Effector memory CD4-positive, alpha-beta T cell (primary cell): ENCODE results near the gene MYOM1.

Experiments used
- DNase-seq, 3 donors: peaks; one replicate each; pipeline ENCODE4 v3.0.0-alpha.2; 2020
- H3K27ac ChIP-seq: 2 replicates; pipeline ENCODE4 v1.7.0; 2013; ENCODE audit warnings: mild to moderate bottlenecking, low read length, moderate library complexity; ENCODE audit not compliant: insufficient read depth, poor library complexity, severe bottlenecking
- H3K27me3 ChIP-seq: replicated peaks from 2 replicates; pipeline ENCODE4 v1.7.0; 2013; ENCODE audit warnings: mild to moderate bottlenecking, low read length; ENCODE audit not compliant: insufficient read depth, control insufficient read depth, poor library complexity, severe bottlenecking
- H3K36me3 ChIP-seq: 2 replicates; pipeline ENCODE4 v1.7.0; 2013; ENCODE audit warnings: mild to moderate bottlenecking, low read length, moderate library complexity; ENCODE audit not compliant: control insufficient read depth, insufficient read depth
- H3K4me1 ChIP-seq: 2 replicates; pipeline ENCODE4 v1.7.0; 2013; ENCODE audit warnings: low read length, mild to moderate bottlenecking; ENCODE audit not compliant: control insufficient read depth, insufficient read depth, poor library complexity, severe bottlenecking
- H3K4me3 ChIP-seq: 2 replicates; pipeline ENCODE4 v1.7.0; 2013; ENCODE audit warnings: low read length, low read depth, mild to moderate bottlenecking; ENCODE audit not compliant: insufficient read depth, poor library complexity, severe bottlenecking
- H3K9me3 ChIP-seq: 2 replicates; pipeline ENCODE4 v1.7.0; 2013; ENCODE audit warnings: mild to moderate bottlenecking, low read length, moderate library complexity; ENCODE audit not compliant: control insufficient read depth

The MYOM1 gene

DNA sequence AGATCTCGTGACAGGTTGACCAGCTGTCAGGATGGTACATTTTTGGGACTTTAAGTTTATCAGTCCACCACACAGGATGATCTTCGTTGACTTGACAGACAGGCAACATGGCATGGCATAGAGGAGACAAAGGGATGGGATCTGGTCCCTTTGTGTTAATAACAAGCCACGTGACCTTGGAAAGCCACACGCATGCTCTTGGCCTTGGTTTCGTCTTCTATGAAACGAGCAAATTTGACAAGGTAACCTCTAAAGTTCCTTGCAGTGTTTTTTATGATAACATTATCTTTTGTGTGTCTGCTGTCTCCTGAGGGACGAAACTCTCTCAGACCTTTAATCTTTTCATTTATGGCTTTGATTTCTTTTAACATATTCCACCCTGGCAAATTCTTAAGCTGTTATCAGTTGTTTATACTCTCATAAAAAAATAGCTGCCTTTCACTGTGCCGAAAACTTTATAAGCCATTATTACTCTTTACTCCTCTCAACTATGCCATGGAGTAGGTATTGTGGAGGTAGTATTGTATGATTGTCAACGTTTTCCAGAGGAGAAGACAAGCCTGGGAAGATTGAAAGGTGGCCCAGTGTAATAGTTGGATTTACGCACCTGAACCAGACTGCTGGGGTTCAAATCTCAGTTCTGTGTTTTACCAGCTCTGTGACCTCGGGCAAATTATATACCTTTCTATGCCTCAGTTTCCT lies 81.3 kb downstream of the MYOM1 start:
- Histone ChIP-seq H3K9me3 (no peaks in the 10 kb centered on the region), H3K4me3 (no peak overlapping the region), H3K36me3 (no peaks in the 10 kb centered on the region), H3K27me3 (no peaks in the 10 kb centered on the region), H3K4me1 (no peaks in the 10 kb centered on the region), H3K27ac (no peak overlapping the region)
- DNase-seq, result no peak

DNA sequence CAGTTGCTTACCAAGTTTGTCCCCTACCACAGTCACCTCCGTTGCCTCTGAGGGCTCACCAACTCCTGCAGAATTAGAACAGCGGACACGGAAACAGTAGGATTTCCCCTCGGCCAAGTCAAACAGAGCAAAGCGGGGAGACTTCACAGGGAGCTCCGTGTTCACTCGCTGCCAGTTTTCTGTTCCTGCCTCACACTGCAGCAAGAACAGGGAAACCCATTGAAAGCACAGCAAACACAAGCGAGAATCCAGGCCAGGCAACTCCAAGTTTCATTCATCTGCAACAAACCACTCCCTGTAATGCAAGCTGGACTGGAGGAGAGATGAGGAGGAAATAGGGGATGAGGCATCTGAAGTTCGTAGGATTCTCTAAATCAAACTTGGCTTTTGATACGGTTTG lies 84.2 kb downstream of the MYOM1 start:
- Histone ChIP-seq H3K27me3 (no peaks in the 10 kb centered on the region), H3K4me1 (no peaks in the 10 kb centered on the region), H3K36me3 (no peaks in the 10 kb centered on the region), H3K9me3 (no peaks in the 10 kb centered on the region), H3K27ac (no peak overlapping the region), H3K4me3 (no peak overlapping the region)
- no peak for DNase-seq

DNA sequence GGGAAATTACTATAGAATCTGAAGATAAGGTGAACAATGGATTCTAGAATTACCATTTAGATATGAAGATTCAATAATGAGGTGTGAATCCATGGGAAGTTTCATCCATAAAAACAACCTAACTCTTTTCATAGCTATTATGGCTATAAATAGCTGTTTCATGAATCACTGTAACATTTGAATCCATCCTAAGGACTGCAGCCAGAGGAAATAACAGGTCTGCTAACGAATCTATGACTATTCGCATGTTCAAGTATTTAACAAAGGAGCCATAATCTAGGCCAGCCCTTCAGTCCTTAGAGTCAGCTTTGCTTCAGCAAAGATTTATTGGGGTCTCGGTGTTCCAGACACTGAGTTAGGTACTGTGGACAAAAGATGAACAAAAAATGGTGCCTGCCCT lies 87.1 kb downstream of the MYOM1 start:
- H3K27me3 ChIP-seq, result no peaks in the 10 kb centered on the region
- H3K4me3 ChIP-seq, result no peak overlapping the region
- no peak for DNase-seq
- H3K9me3 ChIP-seq, result no peaks in the 10 kb centered on the region
- H3K36me3 ChIP-seq, result no peaks in the 10 kb centered on the region
- H3K4me1 ChIP-seq, result no peaks in the 10 kb centered on the region
- no peak overlapping the region for H3K27ac ChIP-seq

DNA sequence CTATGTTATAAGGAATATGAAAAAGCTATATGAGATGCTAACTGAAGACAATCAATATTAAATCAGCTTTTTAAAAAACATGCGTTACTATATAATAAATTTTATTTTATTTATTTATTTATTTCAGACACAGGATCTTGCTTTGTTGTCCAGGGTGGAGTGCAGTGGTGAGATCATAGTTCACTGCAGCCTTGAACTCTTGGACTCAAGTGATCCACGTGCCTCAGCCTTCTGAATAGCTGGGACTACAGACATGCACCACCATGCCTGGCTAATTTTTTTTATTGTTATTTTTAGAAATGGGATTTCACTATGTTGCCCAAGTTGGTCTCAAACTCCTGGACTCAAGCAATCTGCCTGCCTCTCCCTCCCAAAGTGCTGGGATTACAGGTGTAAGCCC lies 89.4 kb downstream of the MYOM1 start:
- no peak overlapping the region for H3K4me3 ChIP-seq
- no peaks in the 10 kb centered on the region for H3K9me3 ChIP-seq
- H3K27me3 ChIP-seq, result no peaks in the 10 kb centered on the region
- H3K4me1 ChIP-seq, result no peaks in the 10 kb centered on the region
- no peak for DNase-seq
- H3K36me3 ChIP-seq, result no peaks in the 10 kb centered on the region
- H3K27ac ChIP-seq, result no peak overlapping the region

DNA sequence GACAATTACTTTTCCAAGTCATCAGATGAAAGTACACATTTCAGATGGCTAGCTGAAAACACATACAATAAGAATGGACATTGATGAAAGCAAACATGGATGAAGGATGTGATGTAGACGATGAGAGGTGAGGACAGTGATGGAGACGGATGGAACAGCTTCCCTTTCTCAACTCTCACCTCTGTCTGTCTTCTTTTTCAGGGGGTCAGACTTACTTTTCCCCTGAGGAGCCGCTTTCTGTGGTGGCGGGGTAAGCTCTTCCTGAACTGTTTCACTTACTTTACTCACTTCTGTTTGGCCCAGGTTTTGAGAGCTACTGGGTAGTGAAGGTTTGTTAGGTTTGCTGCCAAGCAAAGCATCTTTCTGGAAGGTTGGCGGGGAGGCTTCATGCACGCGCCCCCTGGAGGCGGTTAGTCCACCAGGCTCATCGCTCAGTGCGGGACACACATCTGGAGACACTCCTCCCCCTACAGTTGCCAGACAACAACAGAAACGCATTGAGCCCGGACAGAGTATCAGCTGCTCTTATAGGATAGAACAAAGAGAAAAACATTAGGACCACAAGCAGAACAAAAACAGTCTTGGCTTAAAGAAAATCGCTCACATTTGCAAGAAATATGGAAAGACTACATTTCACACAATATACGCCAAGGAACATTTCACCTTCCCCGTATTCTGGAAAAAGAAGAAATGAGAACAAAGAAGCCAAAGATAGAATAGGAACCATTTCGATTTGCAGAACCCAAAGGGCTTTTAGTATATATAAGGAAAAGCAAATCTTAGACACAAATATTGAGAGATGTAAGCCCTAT lies 90.5 kb downstream of the MYOM1 start:
- H3K36me3 ChIP-seq, result no peaks in the 10 kb centered on the region
- H3K4me1 ChIP-seq, result no peaks in the 10 kb centered on the region
- peak; percentile 48 to 65 (median 51) for DNase-seq
- H3K4me3 ChIP-seq, result no peak overlapping the region
- no peak overlapping the region for H3K27ac ChIP-seq
- no peaks in the 10 kb centered on the region for H3K9me3 ChIP-seq
- H3K27me3 ChIP-seq, result no peaks in the 10 kb centered on the region

DNA sequence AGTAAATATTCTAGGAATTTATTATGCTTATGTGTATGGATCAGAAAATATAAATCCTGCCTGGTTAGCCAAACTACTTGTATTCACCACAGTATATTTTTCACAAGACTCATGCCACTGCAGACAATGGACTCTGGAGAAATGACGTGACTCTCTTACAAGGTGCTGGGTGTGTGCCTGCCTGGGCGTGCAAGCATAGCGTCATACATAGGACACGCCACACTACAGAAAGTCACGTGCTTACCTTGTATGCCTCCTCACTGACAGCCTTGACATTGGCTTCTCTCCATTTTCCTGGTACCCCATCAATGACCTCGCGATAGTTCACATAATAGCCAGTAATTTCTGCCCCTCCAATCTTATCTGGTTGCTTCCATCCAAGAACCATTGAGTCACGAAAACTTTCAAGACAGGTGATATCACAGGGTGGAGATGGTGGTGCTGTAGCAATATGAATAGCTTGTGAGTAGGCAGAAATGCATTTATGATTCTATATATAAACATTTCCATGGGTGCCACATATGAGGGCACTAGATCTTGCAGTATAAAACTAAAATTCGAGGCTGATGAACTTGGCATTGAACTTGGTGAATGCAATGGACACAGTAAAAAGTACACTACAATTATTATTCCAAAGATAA lies 93.2 kb downstream of the MYOM1 start:
- no peak for DNase-seq

DNA sequence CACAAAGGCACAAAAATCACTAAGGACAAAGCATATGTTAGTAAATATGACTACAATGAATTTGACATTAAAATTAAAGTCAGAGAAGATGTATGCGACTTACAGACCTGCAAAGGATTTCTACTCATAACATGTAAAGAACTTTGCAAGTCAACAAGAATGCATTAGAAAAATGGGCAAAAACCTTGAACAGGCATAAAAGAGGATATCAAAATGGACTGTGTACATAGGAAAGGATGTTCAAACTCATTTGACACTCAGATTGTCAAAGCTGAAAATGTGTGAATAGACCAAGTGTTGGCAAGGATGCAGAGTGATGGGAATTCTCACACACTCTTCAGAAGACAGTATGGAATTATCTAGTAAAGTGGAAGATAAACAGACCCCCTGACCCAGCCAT lies 94.9 kb downstream of the MYOM1 start:
- H3K36me3 ChIP-seq, result no peaks in the 10 kb centered on the region
- H3K27me3 ChIP-seq, result no peaks in the 10 kb centered on the region

More for the DNA sequence above, 93.2 kb downstream of the MYOM1 start:
- Histone ChIP-seq H3K27me3 (no peaks in the 10 kb centered on the region), H3K27ac (no peak overlapping the region), H3K9me3 (no peaks in the 10 kb centered on the region), H3K36me3 (no peaks in the 10 kb centered on the region), H3K4me3 (no peak overlapping the region), H3K4me1 (no peaks in the 10 kb centered on the region)

DNA sequence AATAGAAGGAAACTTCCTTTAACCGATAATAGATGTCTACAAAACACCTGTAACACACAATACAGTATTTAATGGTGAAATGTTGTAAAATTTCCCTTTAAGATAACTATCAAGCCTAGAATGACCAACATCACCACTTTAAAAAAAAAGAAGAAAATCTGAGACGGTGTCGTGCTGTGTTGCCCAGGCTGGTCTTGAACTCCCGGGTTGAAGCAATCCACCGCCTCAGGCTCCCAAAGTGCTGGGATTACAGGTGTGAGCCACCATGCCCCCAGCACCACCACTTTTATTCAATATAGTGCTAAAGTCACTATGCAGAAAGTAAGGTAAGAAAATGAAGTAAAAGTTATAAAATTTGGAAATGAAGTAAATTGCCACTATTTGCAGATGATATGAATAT lies 96.9 kb downstream of the MYOM1 start:
- H3K4me3 ChIP-seq, result no peak overlapping the region
- no peak for DNase-seq
- H3K27ac ChIP-seq, result no peak overlapping the region
- H3K9me3 ChIP-seq, result no peaks in the 10 kb centered on the region
- no peaks in the 10 kb centered on the region for H3K27me3 ChIP-seq
- no peaks in the 10 kb centered on the region for H3K36me3 ChIP-seq
- H3K4me1 ChIP-seq, result no peaks in the 10 kb centered on the region

More for the DNA sequence above, 94.9 kb downstream of the MYOM1 start:
- Histone ChIP-seq H3K4me1 (no peaks in the 10 kb centered on the region), H3K4me3 (no peak overlapping the region), H3K27ac (no peak overlapping the region), H3K9me3 (no peaks in the 10 kb centered on the region)
- DNase-seq, result no peak

DNA sequence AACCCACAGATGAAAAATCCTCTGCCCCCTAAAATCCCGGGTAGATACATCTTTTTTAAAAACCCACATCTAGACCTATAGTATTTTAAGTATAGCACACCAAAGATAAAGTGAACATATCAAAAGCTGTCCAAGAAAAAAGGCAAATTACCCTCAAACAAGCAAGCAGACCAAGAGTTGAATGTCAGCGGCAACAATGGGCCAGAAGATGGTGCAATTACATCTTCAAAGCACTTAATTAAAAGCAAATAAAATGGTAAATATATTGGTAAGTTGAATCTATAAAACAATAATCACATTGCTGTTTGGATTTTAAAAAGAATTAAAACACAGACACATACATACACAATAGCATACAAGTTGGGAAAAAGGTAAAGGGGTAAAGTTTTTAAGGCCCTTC lies 98.5 kb downstream of the MYOM1 start:
- Histone ChIP-seq H3K4me3 (no peak overlapping the region), H3K9me3 (no peaks in the 10 kb centered on the region), H3K4me1 (no peaks in the 10 kb centered on the region), H3K27me3 (no peaks in the 10 kb centered on the region), H3K27ac (no peak overlapping the region), H3K36me3 (no peaks in the 10 kb centered on the region)
- no peak for DNase-seq

DNA sequence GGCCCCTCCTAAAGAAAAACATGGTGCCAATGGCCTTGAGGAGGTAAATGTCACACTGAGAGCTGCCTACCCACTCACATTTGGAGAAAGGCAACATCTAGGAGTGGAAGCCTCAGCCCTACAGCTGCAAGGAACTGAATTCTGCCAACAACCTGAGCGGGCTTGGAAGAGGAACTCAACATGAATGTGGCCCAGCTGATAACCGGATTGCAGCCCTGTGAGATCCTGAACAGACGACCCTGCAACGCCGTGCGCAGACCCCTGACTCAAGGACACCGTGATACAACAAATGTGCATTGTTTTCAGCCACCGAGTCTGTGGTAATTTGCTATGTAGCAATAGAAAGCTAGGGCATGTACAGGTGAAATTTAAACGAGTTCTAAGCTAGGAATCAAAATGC lies 99.4 kb downstream of the MYOM1 start:
- no peak overlapping the region for H3K27ac ChIP-seq
- no peaks in the 10 kb centered on the region for H3K36me3 ChIP-seq
- no peaks in the 10 kb centered on the region for H3K27me3 ChIP-seq
- no peak for DNase-seq
- no peaks in the 10 kb centered on the region for H3K9me3 ChIP-seq
- no peak overlapping the region for H3K4me3 ChIP-seq
- H3K4me1 ChIP-seq, result no peaks in the 10 kb centered on the region
